K562 (cell line): Measurements from ENCODE around the gene TFEB.

Experiments
- ATF1 ChIP-seq, 2 experiments: fragments of 450-650 bp in 1 of 2; IDR thresholded peaks; 2 replicates each; pipeline ENCODE4 v1.6.1; 2016; ENCODE audit warnings: missing compliant biosample characterization in 1 of 2, missing genetic modification characterization in 1 of 2
- E2F6 ChIP-seq, 2 experiments: IDR thresholded peaks; 2 replicates each; pipeline ENCODE4 v1.6.1; 2011; ENCODE audit warnings: borderline replicate concordance in 1 of 2, control low read depth in 1 of 2, low read depth in 1 of 2, low read length in 1 of 2, mild to moderate bottlenecking in 1 of 2, mixed read lengths in 1 of 2, moderate library complexity in 1 of 2; ENCODE audit not compliant: insufficient read depth in 1 of 2, insufficient read length in 1 of 2, poor library complexity in 1 of 2, severe bottlenecking in 1 of 2; ENCODE audit errors: extremely low read depth in 1 of 2
- ESRRA ChIP-seq: fragments of 450-650 bp; IDR thresholded peaks from 2 replicates; pipeline ENCODE4 v1.6.1; 2014; ENCODE audit warnings: low read depth, mild to moderate bottlenecking, moderate library complexity, borderline replicate concordance
- MAFK ChIP-seq: IDR thresholded peaks from 2 replicates; pipeline ENCODE4 v1.6.1; 2011; ENCODE audit warnings: low read length, improper control_type of control experiment
- NEUROD1 ChIP-seq: fragments of 150-350 bp; IDR thresholded peaks from 2 replicates; pipeline ENCODE4 v1.6.1; 2014; ENCODE audit warnings: borderline replicate concordance, low read length, low read depth; ENCODE audit not compliant: partially characterized antibody
- RFX5 ChIP-seq: IDR thresholded peaks from 2 replicates; pipeline ENCODE4 v1.6.1; 2011; ENCODE audit warnings: low read depth, mild to moderate bottlenecking, improper control_type of control experiment, low read length
- TF ChIP-seq, protein P1 (sequence below), 3 experiments: IDR thresholded peaks in 2 of 3; conservative IDR thresholded peaks in 1 of 3; 2 replicates each; pipeline ENCODE4 v1.5.1; 2011 to 2012; ENCODE audit warnings: low read length in 3 of 3, mild to moderate bottlenecking in 3 of 3, control low read depth in 2 of 3, improper control_type of control experiment in 1 of 3, inconsistent platforms in 1 of 3, low read depth in 1 of 3, mixed read lengths in 1 of 3, moderate library complexity in 1 of 3; ENCODE audit not compliant: insufficient read depth in 2 of 3

DNA sequence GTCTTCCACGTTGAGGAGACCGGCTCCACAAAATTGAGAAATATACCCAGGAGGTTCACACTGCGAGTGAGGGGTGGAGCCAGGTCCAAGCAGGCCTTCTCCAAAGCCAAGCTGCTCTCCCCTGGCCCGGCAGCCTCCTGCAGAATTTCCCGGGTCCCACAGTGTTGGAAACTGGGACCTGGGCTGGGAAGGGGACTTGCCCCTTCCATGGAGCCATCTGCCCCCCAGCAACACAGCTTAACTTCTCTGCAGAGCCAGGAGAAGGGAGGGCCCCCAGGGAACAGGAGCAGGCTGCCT lies 61.8 kb downstream of the TFEB start:
- TF ChIP-seq, protein P1, sequence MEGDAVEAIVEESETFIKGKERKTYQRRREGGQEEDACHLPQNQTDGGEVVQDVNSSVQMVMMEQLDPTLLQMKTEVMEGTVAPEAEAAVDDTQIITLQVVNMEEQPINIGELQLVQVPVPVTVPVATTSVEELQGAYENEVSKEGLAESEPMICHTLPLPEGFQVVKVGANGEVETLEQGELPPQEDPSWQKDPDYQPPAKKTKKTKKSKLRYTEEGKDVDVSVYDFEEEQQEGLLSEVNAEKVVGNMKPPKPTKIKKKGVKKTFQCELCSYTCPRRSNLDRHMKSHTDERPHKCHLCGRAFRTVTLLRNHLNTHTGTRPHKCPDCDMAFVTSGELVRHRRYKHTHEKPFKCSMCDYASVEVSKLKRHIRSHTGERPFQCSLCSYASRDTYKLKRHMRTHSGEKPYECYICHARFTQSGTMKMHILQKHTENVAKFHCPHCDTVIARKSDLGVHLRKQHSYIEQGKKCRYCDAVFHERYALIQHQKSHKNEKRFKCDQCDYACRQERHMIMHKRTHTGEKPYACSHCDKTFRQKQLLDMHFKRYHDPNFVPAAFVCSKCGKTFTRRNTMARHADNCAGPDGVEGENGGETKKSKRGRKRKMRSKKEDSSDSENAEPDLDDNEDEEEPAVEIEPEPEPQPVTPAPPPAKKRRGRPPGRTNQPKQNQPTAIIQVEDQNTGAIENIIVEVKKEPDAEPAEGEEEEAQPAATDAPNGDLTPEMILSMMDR (IDR thresholded peaks at IDR 0.05 in 2 of 3, conservative IDR thresholded peaks at IDR 0.05 in 1 of 3; ENCODE audit: insufficient read depth in 2 of 3, low read depth in 1 of 3, low read length in 3 of 3): no peak
- no peak for TF ChIP-seq MAFK
- TF ChIP-seq ATF1 (CRISPR knock-in tag; IDR thresholded peaks at IDR 0.05): no peak
- no peak for TF ChIP-seq ATF1 (tag; IDR thresholded peaks at IDR 0.05)
- no peak for TF ChIP-seq RFX5
- no peak for TF ChIP-seq E2F6 (IDR thresholded peaks at IDR 0.05; ENCODE audit: borderline replicate concordance in 1 of 2, extremely low read depth in 1 of 2, insufficient read depth in 1 of 2, insufficient read length in 1 of 2, low read depth in 1 of 2, low read length in 1 of 2, poor library complexity in 1 of 2, severe bottlenecking in 1 of 2)
- no peak for TF ChIP-seq NEUROD1
- no peak for TF ChIP-seq ESRRA
